HG03175 (cell line): ENCODE measurements around the gene FZD2.
"Not testable (repeated sequence)": the region's sequence is repeated elsewhere in the genome, so short reads cannot be mapped to it uniquely, and the experiment has no call there.

Source experiments
- ATAC-seq: cut with Tn5 transposase; IDR thresholded peaks from one replicate; pipeline ENCODE4 v1.9.1; 2021; ENCODE audit warnings: mild to moderate bottlenecking, moderate library complexity; ENCODE audit not compliant: unreplicated experiment

FZD2 gene

GRCh38 chr17:44575403-44575802 lies 18.1 kb downstream of the FZD2 start:
- ATAC-seq: no peak

- no peak for ATAC-seq
These were observed 21.7 kb downstream of the FZD2 start for GRCh38 chr17:44578947-44579346.

GRCh38 chr17:44581868-44582267 lies 24.6 kb downstream of the FZD2 start:
- ATAC-seq: no peak

- no peak for ATAC-seq
These were observed 27.2 kb downstream of the FZD2 start for GRCh38 chr17:44584443-44584842.

GRCh38 chr17:44585315-44585714 lies 28.0 kb downstream of the FZD2 start:
- ATAC-seq: no peak

DNA sequence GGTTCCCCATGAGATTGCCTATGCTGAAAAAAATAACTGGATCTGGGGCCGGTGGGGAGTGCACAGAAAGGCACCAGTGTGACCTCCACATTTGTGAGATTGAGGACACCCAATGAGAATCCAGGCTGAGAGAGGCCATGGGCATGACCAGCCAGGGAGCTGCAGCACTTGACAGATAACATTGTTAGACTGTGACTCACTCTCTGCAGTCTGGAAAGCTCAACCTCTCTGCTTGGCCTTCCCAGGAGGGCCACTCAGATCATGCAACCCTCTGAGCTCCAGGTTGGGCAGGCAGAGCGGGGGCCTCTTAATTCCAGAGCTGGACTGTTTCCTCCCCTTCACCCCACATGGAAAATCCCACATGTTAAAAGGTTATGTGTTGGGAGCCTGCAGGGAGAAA lies 30.1 kb downstream of the FZD2 start:
- no peak for ATAC-seq

GRCh38 chr17:44589316-44590071 lies 32.2 kb downstream of the FZD2 start:
- no peak for ATAC-seq

- not testable (repeated sequence) for ATAC-seq
These were observed 32.8 kb downstream of the FZD2 start for GRCh38 chr17:44590072-44590462.

DNA sequence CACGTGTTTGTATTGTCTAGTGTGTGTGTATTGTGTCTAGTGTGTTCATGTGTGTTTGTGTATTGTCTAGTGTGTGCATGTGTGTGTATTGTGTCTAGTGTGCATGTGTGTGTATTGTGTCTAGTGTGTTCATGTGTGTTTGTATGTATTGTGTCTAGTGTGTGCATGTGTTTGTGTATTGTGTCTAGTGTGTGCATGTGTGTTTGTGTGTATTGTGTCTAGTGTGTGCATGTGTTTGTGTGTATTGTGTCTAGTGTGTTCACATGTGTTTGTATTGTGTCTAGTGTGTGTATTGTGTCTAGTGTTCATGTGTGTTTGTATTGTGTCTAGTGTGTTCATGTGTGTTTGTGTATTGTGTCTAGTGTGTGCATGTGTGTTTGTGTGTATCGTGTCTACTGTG lies 33.5 kb downstream of the FZD2 start:
- not testable (repeated sequence) for ATAC-seq

DNA sequence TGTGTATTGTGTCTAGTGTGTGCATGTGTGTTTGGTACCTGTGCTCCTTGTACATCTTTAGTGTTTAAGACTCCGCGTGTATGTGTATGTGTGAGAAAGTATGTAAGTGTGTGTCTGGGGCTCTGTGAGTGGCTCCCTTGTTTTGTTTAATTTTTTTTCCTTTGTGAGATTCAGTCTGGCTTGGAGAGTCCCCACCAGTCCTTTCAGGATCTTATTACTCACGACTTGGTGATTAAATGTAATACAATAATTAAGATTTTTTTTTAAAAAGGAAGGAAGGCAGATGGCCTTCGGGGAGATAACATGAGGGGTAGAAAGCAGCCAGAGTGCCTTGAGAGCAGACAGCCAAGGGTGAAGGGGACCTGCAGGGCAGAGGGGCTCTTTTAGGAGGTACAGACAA lies 33.9 kb downstream of the FZD2 start:
- ATAC-seq: no peak

DNA sequence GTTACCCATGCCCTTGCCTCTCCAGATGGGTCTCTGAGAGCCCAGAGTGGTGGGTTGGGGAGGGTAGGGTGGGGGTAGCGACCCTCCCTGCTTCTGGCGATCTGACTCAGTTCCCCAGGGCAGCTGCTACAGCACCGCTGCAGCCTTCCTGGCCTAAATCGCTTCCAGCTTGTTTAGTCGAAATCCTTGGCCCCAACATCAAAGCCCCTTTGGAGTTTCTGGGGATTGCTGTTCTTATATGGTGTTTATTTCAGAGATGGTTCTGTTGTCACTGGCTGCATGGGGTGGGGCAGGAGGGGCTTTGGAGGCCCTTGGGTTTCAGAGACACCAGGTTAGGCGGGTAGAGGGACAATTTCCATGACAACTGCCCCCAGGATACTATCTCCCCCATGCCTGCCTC lies 35.9 kb downstream of the FZD2 start:
- no peak for ATAC-seq

- no peak for ATAC-seq
These were observed 38.0 kb downstream of the FZD2 start for GRCh38 chr17:44595216-44595775.

DNA sequence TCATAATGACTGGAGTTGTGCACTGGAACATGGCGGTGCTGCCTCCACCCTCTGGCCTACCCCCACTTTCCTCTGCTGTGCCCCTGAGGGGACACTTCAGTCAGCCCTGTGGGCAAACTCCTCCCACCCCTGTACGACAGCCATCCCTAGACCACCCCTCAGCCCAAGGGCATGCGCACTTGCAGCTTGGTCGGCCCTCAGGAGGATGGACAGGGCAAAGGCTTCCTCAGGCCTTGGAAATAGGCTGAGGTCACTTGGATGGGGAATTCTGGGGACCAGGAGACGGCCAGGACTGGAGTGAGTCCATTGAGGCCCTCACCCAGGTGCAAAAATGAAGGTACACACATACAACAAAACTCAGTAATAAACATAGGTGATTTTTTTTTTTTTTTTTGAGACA lies 41.0 kb downstream of the FZD2 start:
- ATAC-seq: no peak

DNA sequence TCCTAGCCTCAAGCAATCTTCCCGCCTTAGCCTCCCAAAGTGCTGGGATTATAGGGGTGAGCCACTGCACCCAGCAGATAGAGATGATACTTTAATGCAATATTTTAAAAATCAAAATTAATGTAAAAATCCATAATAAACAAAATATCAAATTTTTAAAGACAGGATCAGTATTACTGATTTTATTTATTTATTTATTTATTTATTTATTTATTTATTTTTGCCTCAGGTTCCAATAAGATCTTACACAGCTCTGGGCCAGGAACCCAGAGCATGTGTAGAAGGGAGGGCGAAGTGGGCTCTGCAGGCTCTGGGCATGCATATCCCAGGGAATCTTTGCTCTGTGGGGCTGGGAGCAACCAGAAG lies 41.6 kb downstream of the FZD2 start:
- no peak for ATAC-seq

DNA sequence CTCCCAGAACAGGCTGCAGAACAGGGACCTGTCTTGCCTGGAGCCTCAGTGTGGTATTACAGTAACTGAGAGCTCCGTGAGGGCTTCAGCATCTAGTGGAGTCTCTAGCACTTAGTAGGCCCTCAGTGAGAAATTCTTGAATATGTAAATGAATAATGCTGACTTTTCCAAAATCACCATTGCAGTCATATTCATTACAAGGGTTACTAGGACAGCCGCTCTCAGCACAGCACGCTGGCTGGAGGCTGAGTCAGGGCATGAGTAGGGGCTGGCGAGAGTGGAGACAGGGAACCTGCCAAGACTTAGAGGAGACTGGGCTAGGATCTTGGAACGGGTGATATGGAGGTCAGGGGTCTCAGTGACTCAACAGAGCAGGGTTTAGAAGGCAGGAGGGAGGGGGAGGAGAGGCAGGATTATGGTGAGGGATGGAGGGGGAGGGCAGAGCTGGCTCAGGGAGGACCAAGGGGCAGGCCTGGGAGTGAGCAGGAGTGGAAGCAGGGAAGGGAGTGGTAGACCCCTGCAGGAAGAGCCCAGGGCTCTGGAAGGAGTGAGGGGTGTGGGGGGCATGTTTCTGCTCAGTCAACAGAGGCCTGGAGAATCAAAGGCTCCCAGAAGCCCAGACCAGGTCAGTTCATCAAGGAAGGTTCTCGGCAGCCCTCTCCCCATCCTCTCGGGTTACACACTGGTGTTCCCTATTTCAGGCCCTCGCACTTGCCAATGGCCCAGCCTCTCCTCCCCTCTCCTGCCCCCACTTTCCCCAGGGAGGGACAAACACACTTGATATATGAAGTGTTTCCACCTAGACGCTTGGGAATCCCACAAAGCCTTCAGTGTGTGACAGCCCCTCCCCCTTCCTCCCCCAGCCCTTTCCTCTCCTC lies 42.3 kb downstream of the FZD2 start:
- ATAC-seq: no peak

- ATAC-seq: no peak
These were observed 44.3 kb downstream of the FZD2 start for GRCh38 chr17:44601539-44601938.

- no peak for ATAC-seq
These were observed 44.7 kb downstream of the FZD2 start for GRCh38 chr17:44601973-44602372.

DNA sequence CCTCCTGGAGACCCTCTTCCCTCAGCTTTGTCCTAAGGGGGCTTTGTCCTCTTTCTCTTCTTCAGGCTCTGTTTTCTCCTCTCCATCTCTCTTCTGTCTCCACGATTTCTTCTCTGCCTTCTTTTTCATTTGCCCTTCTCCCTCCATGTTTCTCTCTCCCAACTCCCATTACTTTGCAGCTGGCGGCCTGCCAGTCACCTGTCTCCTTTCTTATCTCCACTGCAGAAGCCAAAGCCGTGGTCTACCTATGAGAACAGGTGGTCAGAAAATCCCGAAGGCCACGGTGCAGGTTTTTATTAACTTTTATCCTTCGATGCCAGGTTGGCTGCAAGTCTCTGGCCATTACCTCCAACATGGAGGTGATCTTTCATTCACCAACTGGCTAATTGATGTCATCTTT lies 45.1 kb downstream of the FZD2 start:
- no peak for ATAC-seq

DNA sequence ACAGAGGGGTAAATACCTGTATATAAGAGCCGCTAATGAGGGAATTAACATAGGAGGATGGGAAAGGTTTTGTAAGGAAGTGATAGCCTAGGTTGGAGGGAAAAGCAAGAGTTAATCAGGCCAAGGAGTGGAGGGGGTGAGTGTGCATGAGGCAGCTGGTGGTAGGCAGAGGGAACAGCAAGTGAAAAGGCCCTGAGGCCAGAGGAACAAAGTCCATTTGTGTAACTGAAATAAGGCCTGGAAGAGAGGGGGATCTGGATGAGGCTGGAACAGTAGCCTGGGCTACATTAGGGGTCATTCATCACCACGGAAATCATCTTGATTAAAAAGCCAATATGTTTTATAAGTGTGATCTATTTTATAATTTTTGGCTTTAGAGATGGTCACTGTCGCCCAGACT lies 45.7 kb downstream of the FZD2 start:
- ATAC-seq: no peak

DNA sequence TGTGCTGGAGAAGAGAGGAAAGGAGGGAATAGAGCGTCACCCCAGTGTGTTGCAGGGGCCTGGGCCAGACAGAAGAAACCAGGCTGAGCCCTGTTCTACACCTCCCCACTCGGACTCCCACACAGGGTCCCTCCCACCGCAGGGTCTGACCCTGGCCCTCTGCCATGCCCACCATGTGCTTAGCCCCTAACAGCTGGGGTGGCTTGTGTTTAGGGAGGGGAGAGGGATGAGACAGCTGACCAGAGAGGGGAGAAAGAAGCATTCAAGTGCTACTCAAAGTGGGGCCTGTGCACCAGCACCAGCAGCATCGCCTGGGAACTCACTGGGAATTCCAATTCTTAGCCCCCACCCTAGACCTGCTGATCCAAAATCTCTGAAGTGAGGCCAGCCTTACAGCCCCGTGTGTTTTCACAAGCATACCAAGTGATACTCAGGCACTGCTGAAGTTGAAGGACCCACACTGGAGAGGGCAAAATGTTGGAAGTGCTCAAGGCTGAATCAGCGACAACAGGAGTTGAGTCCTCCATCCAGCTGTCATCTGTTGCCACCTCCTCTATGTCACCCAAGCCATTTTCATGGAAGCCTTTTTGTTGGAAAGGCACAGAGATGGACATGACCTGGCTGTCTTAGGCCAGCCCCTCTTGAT lies 47.0 kb downstream of the FZD2 start:
- no peak for ATAC-seq

DNA sequence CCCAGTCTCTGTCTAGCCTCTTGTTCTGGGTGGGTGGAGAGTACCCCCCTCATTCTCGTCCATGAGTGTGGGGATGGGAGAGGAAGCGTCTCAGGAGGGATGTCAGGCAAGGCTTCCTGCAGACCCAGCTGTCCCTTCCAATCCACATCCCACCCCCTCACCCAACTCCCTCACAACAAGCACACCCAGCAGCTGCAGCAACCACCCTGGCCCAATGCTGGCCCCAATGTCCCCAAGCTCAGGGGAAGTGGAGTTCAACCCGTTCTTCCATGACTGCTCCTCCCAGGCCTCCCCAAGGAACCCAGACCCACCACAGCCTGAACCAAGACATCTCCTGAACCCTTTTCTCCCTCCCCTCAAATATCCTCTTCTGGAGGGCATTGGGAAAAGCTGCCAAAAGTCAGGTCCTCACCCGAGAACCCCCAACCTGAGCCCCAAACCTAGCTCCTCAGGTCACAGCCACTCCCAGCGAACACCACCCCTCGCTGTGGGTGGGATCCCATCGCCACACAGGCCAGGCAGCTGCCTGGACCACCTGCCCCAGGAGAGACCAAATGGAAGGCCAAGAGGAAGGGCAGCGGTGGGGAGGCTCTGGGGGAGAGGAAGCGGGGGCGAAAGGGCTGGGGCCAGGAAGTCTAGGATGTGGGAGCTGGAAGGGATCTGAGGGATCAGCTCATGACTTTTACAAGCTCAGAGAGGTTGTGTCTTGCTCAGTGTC lies 47.6 kb downstream of the FZD2 start:
- no peak for ATAC-seq
